HG03097 (cell line): ENCODE data around the gene SLC44A1.

Experiments used
- ATAC-seq: cut with Tn5 transposase; IDR thresholded peaks from one replicate; pipeline ENCODE4 v1.9.1; 2021; ENCODE audit not compliant: unreplicated experiment, low FRiP score

The SLC44A1 gene

DNA sequence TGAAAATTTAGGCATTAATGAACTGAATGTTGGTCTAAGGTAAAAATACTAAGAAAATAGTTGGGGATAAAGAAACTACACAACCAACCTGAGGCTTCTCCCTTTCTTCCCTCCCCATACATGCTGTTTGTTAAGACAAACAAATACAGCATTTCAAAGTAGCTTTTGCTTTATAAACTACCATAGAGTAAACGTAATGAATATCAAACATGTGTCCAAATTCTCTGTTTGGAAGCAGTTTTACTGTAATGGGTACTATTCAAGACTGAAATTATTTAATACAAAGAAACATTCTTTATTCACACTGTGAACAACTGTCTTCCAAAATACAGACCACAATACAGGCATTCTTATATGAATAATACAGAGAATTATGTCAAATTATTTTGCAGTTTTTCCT lies 52.0 kb downstream of the SLC44A1 start:
- ATAC-seq, result no peak

DNA sequence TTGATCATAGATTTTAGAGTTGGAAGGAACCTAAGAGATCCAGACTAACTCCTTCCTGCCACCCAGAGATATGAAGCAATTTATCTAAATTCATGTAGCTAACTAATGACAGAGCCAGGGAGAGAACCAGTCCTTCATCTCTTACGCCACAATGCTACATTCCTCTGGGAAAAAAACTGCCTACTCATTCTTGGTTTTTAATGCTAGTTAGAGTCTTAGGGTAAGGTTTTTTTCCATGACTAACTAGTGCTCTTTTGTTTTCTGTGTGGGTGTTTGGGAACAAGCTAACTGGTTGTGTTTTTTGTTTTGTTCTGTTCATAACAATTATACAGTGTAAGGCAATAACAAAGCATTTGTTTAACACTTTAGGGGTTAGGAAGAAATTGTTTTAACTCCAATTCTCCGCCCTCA lies 52.4 kb downstream of the SLC44A1 start:
- ATAC-seq, result no peak

DNA sequence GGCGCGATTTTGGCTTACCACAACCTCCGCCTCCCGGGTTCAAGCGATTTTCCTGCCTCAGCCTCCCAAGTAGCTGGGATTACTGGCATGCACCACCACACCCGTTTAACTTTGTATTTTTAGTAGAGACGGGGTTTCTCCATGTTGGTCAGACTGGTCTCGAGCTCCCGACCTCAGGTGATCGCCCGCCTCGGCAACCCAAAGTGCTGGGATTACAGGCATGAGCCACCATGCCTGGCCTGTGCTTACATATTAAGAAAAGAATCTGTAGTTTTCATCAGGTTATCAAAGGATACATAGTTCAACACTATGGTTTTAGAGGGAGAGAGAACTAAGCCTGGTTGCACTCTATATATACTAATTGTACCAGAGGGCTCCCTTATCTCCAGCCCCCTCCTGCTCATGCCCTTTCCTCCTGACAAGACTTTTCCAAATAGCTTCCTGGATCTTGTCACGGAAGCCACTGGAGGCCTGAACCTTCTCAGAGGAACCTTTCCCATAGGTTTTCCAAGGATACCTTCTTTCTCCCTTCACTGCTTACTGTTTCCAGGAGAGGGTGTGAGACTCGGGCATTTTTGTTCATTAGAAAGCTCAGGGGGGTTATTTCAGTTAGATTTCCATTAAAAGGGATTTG lies 53.1 kb downstream of the SLC44A1 start:
- no peak for ATAC-seq

DNA sequence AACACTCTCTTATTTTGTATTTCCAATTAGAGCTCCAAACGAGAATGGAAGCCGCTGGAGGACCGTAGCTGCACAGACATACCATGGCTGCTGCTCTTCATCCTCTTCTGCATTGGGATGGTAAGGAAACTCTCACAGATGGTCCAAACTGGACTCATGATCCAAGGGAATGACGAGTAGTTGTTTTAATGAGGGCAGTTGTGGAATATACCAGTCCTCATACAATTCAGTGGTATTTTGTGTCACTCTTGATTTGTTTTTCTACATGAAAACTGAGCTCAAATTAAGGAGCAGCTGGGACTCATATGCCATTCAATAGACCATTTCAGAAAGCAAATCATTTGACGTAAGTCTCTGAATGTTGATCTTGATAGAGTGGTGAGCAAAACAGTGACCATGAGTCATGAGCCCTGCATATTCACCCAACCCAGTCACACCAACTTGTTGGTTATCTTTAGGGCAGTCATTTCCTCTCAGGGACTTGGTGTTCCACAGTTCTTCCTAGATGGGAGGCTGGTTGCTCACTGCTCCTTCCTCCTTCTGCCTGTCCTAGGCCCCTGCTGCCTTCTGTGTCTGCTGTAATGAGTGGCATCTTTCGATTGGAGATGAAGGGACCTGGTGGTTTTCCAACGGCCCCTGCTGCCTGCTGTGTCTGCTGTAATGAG lies 54.9 kb downstream of the SLC44A1 start:
- no peak for ATAC-seq

DNA sequence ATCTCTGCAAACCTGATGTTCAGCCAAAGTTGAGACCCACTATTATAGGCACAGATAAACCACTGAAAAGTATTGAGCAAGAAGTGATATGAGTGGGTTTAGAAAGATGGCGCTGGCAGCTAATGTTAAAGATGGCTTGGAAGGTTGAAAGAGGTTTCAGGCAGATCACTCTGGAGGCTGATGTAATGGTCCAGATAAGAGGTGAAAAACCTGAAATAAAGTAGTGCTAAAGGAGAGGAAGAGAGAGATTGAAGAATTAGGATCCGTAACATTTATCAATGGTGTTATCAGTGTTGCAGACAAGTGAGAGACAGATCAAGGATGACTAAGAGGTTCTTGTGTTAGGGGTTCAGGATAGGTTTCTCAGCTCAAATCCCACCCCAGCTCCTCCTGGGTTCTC lies 58.3 kb downstream of the SLC44A1 start:
- ATAC-seq, result no peak

DNA sequence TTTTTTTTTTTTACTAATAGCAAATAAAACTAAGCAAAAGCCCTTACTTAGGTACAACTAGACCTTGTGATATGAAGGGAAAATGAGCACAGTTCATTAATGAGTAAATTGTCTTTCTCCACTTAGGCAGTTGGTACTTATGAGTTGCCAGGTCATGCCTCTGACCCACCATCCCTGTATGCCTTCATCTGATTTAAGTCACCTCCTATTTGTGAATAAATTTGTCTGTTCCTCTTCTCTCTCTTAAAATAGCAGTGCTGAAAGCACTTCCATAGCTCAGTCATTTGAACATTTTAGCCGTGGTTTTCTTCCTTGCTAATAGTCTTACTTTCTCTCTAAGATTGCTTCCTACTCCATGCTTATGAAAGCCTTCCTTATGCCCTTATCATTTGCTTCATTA lies 61.4 kb downstream of the SLC44A1 start:
- ATAC-seq, result no peak

DNA sequence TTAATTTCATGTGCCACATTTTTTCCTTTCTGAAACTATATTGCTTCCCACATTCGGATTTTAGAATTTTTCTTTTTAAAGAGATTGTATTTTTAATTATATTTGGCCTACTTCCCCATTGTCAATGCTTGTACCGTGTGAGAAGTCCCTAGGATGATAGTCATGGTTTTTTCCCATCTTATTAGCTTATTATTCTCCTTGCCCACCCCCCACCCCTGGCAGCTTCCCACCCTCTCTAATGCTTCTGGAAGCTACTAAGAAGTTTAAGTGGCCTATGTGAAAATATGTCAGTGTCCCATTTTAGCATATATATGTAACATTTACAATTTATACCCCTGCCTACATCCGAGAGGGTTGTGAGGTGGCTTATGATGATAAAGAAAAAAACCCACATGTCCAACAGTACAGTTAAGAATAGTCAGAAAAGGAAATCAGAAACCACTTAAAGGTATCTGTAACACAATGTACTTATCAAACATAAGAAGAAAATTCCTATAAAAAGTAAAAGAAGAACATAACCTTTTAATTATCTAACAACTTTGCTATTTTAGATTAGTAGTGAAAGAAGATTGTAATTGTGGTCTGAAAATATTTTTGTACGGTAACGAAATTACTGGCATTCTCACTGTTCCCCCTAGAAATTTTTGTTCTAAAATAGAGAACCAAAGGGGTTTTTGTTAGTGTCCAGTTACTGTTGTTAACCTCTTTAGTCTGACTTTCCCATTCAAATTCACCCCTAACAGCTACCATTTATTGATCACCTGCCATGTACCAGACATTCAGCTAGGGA lies 62.1 kb downstream of the SLC44A1 start:
- no peak for ATAC-seq

DNA sequence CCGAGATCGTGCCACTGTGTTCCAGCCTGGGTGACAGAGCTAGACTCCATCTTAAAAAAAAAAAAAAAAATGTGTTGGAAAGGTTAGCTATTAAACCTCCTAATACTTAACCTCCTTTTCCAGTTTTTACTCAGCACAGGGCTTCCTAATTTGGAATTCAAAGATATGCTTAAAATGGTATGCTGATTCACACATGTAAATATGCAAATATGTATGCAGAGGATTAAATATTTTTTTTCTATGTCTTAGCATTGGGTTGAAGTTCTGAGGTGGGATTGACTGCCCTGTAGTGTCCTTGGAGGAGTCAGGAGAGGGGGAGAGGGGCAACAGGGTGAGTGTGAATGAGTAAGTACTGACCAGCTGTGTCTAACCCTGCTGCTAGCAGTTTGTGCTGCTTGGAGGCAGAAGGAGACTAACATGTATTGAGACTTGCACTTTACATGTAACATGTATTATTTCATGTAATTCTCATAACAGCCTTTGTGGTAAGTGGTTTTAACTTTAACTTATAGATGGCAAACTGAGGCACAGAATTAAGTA lies 63.2 kb downstream of the SLC44A1 start:
- no peak for ATAC-seq

DNA sequence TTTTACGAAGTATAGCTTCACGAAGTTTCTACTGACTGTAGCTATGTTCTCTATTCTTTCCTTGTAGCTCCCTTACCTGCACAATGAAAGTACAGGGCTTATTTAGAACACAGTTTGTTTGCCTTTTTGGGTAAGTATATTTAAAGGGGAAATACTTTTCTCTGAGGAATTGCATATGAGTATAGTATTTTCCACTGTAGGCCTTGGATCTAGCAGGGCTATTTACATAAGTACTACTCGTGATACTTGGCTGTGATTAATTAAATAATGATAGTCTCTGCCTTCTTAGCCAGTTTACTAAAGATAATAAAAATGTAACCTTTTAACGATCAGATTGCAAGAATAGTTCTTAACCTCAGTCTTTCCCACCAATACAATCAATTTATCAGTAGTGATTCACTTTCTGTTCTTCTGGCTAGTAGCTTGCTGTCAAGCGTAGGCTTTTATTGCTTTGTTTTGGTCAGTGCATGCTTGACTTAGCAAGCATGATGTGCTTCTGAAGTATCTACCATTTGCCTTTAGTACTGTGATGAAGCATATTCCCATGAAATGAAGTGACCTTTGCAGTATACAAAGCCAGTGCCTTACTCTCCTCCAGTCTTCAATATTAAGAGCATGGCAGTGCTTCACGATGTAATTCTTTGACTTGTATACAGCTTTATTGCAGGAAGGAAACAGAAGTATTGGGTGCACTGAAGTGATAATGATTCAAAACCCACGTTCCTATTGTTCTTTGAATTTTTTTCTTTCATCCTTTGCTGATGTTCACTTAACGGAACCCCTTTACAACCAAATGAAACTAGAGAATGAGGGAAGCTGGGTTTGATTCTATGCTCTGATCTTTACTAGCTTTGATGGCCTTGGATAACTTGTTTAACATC lies 64.2 kb downstream of the SLC44A1 start:
- no peak for ATAC-seq

DNA sequence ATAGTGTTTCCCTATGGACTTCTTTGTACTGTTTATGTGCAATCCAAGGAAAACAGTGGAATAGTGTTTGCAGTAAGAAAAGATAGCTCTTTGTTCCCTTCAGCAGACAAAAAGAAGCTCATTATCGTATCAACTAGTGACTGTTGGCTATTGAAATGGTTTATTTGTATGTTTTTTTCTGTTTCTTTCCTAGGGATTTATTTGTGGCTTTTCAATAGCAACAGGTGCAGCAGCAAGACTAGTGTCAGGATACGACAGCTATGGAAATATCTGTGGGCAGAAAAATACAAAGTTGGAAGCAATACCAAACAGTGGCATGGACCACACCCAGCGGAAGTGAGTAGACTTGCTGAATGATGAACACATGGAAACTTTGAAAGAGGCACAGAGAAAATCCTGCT lies 65.1 kb downstream of the SLC44A1 start:
- no peak for ATAC-seq

DNA sequence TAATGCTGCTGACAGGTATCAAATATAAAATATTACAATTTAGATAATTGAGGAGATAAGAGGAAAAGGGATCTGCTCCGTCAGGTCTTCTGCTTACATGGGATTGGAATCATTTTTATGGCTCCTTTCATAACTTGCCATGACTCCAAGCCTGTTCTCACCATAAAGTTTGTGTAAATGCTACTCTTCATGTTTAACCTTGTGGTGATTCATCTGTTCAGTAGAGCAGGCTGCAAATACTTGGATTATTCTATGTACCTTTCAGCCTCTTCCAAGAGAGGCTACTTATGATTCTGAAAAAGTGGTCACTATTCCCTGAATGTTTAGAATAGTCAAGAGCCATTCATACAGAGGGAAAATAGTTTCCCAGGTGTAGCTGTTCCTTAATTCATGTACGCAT lies 66.9 kb downstream of the SLC44A1 start:
- ATAC-seq, result no peak

DNA sequence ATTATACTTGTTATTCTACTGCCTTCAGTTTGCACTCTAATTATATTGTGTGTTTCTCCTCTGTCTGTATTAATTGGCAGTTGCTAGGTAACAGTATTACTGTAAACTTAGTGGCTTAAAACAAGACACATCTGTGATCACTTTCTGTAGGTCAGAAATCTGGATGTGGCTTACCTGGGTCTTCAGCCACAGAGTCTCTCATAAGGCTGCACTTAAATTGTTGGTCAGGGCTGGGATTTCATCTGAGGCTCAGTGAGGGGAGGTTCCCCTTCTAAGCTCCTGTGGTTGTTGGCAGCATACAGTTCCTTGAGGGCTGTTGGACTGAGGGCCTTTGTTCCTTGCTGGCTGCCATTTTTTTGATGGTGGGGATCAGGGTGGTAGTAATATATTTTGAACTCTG lies 68.8 kb downstream of the SLC44A1 start:
- ATAC-seq, result no peak

DNA sequence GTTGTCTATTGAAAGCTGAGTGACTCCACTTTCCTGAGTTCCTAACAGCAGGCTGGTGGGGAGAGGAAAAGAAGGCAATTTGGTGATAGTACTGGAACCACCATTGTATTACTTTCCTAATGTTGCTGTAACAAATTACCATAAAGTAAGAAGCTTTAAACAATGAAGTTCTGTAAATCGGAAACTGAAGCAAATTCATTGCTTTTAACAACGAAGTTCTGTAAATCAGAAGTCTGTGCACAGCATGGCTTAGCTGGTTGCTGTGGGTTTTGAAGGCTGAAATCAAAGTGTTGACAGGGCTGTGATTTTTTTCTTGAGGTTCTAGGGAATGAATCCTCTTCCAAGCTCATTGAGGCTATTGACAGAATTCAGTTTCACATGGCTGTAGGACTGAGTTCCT lies 72.3 kb downstream of the SLC44A1 start:
- no peak for ATAC-seq

DNA sequence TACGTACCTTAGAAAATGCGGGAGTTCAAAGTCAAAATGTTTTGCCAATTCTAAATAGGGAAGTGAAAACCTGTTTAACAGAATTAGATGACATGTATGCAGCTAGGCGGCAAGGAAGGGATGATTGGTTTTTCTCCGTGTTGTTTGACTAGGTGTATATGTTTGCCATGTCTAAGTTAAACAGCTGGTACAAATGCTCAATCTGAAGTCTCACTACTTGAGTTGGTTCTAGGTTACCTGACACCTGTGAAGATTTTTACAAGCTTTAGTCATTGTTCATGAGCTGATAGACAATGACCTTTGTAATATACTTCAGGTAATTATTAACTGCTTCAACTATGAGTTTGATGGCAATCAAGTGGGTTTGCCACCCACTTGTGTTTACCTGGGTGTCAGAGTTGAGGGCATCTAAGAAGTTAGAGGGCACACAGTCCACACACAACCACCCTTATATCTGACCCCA lies 74.3 kb downstream of the SLC44A1 start:
- no peak for ATAC-seq

DNA sequence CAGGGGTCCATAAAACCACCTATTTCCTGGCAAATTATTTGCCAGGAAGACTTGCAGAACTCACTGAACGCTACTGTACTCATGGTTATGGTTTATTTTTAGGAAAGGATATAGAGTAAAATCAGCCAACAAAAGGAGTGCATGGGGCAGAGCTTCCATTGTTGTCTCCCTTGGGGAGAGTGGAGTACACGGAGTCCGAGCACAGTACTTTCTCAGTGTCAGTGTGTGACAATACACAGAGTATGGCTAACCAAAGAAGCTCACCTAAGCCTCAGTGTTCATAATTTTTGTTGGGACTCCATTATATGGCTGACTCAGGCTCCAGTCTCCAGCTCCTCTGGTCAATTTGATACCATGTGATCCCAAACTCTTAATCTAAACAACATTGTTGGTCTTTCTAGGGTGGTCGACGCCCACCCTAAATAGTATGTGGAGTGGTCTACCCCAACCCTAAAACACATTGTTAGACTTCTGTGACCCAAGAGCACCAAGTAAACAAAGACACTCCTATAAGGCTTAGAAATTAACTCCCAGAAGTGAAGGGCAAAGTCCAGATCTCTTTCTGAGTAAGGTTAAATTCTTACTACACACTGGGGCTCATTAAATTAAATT lies 74.9 kb downstream of the SLC44A1 start:
- ATAC-seq, result no peak

DNA sequence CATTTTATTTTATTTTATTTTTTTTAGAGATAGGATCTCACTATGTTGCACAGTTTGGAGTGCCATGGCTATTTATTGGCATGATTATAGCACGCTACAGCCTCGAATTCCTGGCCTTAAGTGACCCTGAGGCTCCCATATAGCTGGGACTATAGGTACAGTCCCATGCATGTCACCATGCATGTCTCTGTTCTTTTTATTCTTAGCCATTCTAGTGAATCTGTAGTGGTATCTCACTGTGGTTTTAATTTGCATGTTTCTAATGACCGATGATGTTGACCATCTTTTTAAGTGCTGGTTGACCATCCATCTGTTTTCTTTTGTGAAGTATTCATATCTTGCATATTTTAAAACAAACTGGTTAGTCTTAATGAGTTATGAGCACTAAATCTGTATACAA lies 76.1 kb downstream of the SLC44A1 start:
- ATAC-seq, result peak; percentile 51

DNA sequence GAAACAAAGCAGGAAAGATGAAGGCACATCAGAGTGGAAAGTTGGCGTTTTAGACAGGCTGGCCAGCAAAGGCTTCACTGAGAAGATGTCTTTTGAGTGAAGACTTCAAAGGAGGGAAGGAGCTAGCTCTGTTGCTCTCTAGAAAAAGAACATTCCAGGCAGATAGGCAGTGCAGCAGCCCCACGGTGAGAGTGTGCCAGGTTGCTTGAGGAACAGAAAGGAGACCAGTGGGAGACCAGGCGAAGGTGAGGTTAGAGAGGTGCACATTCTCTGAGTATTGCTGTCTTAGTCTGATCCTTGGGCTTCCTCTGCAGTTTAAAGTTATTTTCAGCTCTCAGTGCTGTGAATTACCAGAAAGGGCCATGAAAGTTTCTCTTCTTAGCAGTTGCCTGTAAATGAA lies 83.8 kb downstream of the SLC44A1 start:
- ATAC-seq, result no peak

DNA sequence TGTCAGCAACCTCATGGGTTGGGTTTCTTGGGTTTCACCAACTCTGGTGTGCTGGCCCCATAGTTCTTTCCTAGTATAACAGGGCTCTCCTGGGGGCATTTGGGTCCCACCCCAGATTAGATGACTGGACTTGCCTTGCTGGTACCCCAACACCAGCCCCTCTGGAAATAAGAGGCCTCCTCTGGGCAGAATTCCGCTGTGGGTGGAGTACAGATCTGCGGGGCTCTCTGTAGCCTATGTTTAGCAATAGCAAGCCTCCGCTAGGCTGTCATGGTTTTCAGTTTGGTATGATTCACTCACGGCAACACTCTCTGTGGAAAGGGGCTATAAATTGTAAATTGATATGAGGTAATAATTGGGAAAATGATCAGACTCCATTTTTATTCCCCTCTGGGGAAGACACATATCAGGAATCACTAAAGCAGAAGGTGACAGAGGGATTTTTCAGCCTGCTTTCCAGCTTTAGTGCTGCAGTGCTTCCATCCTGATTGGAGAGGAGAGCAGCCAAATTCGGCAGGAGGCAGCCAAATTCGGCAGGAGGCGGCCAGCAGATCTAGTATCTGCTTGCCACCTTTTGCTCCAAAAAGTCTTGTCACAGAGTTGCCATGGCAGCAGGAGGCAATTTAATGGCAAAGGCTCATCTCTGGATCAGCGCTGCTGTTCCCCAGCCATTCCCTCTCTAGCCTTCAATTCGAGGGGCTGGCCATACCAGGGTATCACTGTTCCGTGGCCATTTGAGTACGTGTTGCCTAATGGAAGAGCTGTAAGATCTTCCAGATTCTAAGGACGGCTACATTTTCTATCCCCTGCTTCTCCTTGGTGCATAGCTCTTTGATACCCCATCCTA lies 84.6 kb downstream of the SLC44A1 start:
- no peak for ATAC-seq

DNA sequence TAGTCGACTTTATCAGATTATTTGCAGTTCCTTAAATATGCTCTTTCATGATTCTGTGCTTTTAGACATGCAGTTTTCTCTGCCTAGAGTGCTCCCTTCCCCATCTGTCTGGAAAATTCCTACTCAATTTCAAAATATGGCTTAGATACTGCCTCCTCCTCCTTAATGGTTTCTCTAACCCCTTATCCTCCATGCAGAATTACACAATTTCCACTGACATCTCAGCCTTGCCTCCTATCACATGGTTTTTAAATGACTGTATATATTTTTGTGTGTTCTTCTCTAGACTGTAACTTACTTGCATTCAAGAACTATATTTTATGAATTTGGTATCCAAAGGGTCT lies 85.2 kb downstream of the SLC44A1 start:
- no peak for ATAC-seq
